Measurements from ENCODE around the gene HMGCR. TPM values are rescaled to one million over a fixed set of nuclear protein-coding genes. Genes with fewer than 3 reads are reported as not detected.

HMGCR gene
- total RNA-seq, 1 experiment from 2014 or later: 137 TPM

DNA sequence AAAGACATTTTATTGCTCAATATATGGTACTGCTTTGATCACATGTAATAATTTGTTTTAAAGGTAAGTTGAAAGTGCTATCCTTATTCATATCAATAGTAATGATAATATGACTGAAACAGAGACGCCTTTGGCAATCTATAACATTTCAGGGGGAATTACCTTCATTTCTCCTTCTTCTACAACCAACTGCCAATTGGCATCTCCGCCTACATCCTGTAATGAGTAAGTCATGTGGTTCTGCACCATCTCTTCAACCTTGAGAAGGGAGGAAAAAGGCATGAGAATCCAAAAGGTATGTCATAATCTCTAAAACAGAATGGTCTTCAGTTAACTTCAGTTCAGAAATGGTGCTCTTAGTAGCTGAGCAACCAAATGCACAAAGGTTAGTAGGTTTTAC, 52.4 kb downstream of the HMGCR start (continued):
- TF ChIP-seq, protein P1, sequence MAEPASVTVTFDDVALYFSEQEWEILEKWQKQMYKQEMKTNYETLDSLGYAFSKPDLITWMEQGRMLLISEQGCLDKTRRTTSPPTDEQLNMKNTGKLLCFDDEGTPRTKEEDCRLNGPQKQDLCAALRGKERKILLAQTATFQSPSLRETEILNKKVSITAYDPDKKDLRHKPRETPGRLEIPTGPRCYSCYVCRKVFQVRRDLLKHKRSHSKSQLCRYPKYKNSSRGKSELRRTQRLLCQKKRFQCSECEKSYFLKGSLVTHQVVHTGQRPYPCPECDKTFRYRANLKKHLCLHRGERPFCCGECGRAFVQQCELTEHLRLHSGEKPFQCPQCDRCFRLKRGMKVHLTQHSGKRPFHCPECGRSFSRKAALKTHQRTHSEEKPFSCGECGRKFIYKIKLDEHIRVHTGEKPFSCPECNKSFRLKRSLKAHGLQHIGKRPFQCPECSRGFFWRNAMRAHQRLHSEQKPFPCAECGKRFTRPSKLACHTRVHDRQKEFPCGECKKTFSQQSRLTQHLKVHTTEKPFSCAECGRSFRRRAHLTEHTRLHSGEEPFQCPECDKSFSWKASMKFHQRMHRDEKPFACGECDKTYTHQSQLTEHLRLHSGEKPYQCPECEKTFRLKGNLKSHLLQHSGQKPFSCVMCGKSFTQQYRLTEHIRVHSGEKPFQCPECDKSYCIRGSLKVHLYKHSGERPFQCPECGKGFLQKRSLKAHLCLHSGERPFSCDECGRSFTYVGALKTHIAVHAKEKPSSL (CRISPR knock-in tag; conservative IDR thresholded peaks at IDR 0.05): no peak
- TF ChIP-seq STAT6 (CRISPR knock-in tag; conservative IDR thresholded peaks at IDR 0.05; ENCODE audit: low read depth): no peak
- TF ChIP-seq FOXP1 (CRISPR knock-in tag; IDR thresholded peaks at IDR 0.05; ENCODE audit: borderline replicate concordance): no peak
- TF ChIP-seq NFE2L1 (CRISPR knock-in tag; IDR thresholded peaks at IDR 0.05): no peak
- TF ChIP-seq IRF2 (CRISPR knock-in tag; IDR thresholded peaks at IDR 0.05; ENCODE audit: borderline replicate concordance, low read depth): no peak
- TF ChIP-seq ETV6 (CRISPR knock-in tag; IDR thresholded peaks at IDR 0.05): no peak
- TF ChIP-seq GABPB1 (CRISPR knock-in tag; IDR thresholded peaks at IDR 0.05): no peak
- TF ChIP-seq NR1H2 (CRISPR knock-in tag; IDR thresholded peaks at IDR 0.05): no peak
- no peak for TF ChIP-seq ZNF416 (CRISPR knock-in tag; IDR thresholded peaks at IDR 0.05)
- no peak for TF ChIP-seq SOX15 (CRISPR knock-in tag; IDR thresholded peaks at IDR 0.05)

DNA sequence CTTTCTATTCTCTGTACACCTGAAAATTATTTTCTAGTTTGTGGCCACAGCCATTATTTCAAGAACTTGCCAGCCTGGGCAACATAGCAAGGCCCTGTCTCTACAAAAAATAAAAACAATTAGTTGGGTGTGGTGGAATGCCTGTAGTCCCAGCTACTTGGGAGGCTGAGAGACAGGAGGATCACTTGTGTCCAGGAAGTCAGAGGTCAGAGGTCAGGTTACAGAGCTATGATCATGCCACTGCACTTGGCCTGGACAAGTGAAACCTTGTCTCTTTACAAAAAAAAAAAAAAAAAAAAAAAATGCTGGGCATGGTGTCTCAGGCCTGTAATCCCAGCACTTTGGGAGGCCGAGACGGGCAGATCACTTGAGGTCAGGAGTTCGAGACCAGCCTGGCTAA, 58.3 kb downstream of the HMGCR start:
- no peaks in the 10 kb centered on the region for H3K27me3 Mint-ChIP-seq (ENCODE audit: low read depth)
- CTCF ChIA-PET: interaction anchor here (0.7 kb wide), 1 partner anchor 921 kb away, joined by 4 read pairs; no protein-coding TSS in a partner anchor

More for the DNA sequence above, 58.3 kb downstream of the HMGCR start:
- TF ChIP-seq NR3C1 (CRISPR knock-in tag; conservative IDR thresholded peaks at IDR 0.05; ENCODE audit: low read depth) (no peak), ATF6 (CRISPR knock-in tag; IDR thresholded peaks at IDR 0.05) (no peak), NFE2L1 (CRISPR knock-in tag; IDR thresholded peaks at IDR 0.05) (no peak), IRF2 (CRISPR knock-in tag; IDR thresholded peaks at IDR 0.05; ENCODE audit: borderline replicate concordance, low read depth) (no peak), MYBL2 (CRISPR knock-in tag; IDR thresholded peaks at IDR 0.05) (no peak)
- TF ChIP-seq, protein P2, sequence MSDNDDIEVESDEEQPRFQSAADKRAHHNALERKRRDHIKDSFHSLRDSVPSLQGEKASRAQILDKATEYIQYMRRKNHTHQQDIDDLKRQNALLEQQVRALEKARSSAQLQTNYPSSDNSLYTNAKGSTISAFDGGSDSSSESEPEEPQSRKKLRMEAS (CRISPR knock-in tag; IDR thresholded peaks at IDR 0.05): no peak
- TF ChIP-seq, protein P3, sequence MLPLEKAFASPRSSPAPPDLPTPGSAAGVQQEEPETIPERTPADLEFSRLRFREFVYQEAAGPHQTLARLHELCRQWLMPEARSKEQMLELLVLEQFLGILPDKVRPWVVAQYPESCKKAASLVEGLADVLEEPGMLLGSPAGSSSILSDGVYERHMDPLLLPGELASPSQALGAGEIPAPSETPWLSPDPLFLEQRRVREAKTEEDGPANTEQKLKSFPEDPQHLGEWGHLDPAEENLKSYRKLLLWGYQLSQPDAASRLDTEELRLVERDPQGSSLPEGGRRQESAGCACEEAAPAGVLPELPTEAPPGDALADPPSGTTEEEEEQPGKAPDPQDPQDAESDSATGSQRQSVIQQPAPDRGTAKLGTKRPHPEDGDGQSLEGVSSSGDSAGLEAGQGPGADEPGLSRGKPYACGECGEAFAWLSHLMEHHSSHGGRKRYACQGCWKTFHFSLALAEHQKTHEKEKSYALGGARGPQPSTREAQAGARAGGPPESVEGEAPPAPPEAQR (CRISPR knock-in tag; IDR thresholded peaks at IDR 0.05): no peak
- TF ChIP-seq, protein P4, sequence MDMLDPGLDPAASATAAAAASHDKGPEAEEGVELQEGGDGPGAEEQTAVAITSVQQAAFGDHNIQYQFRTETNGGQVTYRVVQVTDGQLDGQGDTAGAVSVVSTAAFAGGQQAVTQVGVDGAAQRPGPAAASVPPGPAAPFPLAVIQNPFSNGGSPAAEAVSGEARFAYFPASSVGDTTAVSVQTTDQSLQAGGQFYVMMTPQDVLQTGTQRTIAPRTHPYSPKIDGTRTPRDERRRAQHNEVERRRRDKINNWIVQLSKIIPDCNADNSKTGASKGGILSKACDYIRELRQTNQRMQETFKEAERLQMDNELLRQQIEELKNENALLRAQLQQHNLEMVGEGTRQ (CRISPR knock-in tag; IDR thresholded peaks at IDR 0.05): no peak
- peaks cover 7% of the 10 kb centered on the region for H3K4me1 Mint-ChIP-seq
- DNase-seq (ENCODE audit: low spot score) (no peak), ATAC-seq (no peak)
- no peak overlapping the region for H3K27ac Mint-ChIP-seq
- no peaks in the 10 kb centered on the region for H3K9me3 Mint-ChIP-seq
- POLR2A ChIA-PET: interaction anchor here (0.6 kb wide), 1 partner anchor 1348 kb away, joined by 3 read pairs; no protein-coding TSS in a partner anchor
- H3K4me3 Mint-ChIP-seq: no peak overlapping the region
- H3K36me3 Mint-ChIP-seq: peaks cover 3% of the 10 kb centered on the region

Measured in WTC11 (cell line).